Measurements from ENCODE around the gene TMEM212. TPM values are rescaled to one million over a fixed set of nuclear protein-coding genes. Genes with fewer than 3 reads are reported as not detected.

Gene TMEM212
- total and polyA plus RNA-seq, 2 donors (not counting 1 experiment from before 2014, with no cell fraction given) = not detected

- no peak overlapping the region for H3K4me3 Mint-ChIP-seq
- WGBS (ENCODE audit: insufficient coverage) = 92% methylated on average over 2 of the region's 3 CpGs
- H3K4me1 Mint-ChIP-seq = no peaks in the 10 kb centered on the region
- no peaks in the 10 kb centered on the region for H3K27me3 Mint-ChIP-seq
- Histone ChIP-seq H3K79me2 (ENCODE audit: control insufficient read depth, insufficient read depth, low read length) (no peaks in the 10 kb centered on the region), H3K27ac (ENCODE audit: low read length in 2 of 2) (no peak overlapping the region), H3K36me3 (replicated peaks in 1 of 2; ENCODE audit: control extremely low read depth in 1 of 2, control insufficient read depth in 1 of 2, extremely low read depth in 1 of 2, insufficient read depth in 2 of 2, low read length in 1 of 2) (no peaks in the 10 kb centered on the region), H3K9me3 (ENCODE audit: control extremely low read depth in 1 of 3, control insufficient read depth in 2 of 3, insufficient read depth in 1 of 3, low read length in 2 of 3) (no peaks in the 10 kb centered on the region), H3K4me2 (replicated peaks; ENCODE audit: low read depth, low read length, poor library complexity, severe bottlenecking) (no peak overlapping the region), H3K9ac (ENCODE audit: low read length) (no peak overlapping the region), H3K27me3 (replicated peaks in 1 of 4; ENCODE audit: control extremely low read depth in 1 of 4, control insufficient read depth in 3 of 4, insufficient read depth in 4 of 4, low read length in 3 of 4) (peaks cover 0 to under 1% (median 0%) of the 10 kb centered on the region in 4 experiments), H3K4me1 (ENCODE audit: control insufficient read depth in 2 of 2, insufficient read depth in 2 of 2, low read length in 2 of 2) (no peaks in the 10 kb centered on the region), H4K20me1 (ENCODE audit: control insufficient read depth, insufficient read depth, low read length, poor library complexity, severe bottlenecking) (no peaks in the 10 kb centered on the region), H3K4me3 (ENCODE audit: control extremely low read depth in 1 of 5, extremely low read depth in 1 of 5, insufficient read depth in 1 of 5, low read depth in 2 of 5, low read length in 4 of 5) (no peak overlapping the region), H2AFZ (ENCODE audit: insufficient read depth, low read depth, low read length, poor library complexity, severe bottlenecking) (no peak overlapping the region)
- intact Hi-C loops (cut with micrococcal nuclease) = no loop called here
- ATAC-seq (ENCODE audit: low read depth) = no peak
- TF ChIP-seq, protein P1, sequence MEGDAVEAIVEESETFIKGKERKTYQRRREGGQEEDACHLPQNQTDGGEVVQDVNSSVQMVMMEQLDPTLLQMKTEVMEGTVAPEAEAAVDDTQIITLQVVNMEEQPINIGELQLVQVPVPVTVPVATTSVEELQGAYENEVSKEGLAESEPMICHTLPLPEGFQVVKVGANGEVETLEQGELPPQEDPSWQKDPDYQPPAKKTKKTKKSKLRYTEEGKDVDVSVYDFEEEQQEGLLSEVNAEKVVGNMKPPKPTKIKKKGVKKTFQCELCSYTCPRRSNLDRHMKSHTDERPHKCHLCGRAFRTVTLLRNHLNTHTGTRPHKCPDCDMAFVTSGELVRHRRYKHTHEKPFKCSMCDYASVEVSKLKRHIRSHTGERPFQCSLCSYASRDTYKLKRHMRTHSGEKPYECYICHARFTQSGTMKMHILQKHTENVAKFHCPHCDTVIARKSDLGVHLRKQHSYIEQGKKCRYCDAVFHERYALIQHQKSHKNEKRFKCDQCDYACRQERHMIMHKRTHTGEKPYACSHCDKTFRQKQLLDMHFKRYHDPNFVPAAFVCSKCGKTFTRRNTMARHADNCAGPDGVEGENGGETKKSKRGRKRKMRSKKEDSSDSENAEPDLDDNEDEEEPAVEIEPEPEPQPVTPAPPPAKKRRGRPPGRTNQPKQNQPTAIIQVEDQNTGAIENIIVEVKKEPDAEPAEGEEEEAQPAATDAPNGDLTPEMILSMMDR (IDR thresholded peaks at IDR 0.05) = no peak
- TF ChIP-seq EZH2 (IDR thresholded peaks at IDR 0.05; ENCODE audit: borderline replicate concordance, insufficient read depth, low read depth, low read length, poor library complexity, severe bottlenecking) = no peak
- DNase-seq = no peak
- no peak overlapping the region for H3K27ac Mint-ChIP-seq
- no peaks in the 10 kb centered on the region for H3K9me3 Mint-ChIP-seq (ENCODE audit: insufficient read depth)
- POLR2A ChIA-PET = no interaction called here
- CTCF ChIA-PET = no interaction called here
These were observed 40.6 kb upstream of the TMEM212 start for GRCh38 chr3:171802590-171802956.

- Histone ChIP-seq H3K27me3 (replicated peaks in 1 of 4; ENCODE audit: control extremely low read depth in 1 of 4, control insufficient read depth in 3 of 4, insufficient read depth in 4 of 4, low read length in 3 of 4) (peaks cover 0 to 2% (median 0%) of the 10 kb centered on the region in 4 experiments), H4K20me1 (ENCODE audit: control insufficient read depth, insufficient read depth, low read length, poor library complexity, severe bottlenecking) (no peaks in the 10 kb centered on the region), H3K36me3 (replicated peaks in 1 of 2; ENCODE audit: control extremely low read depth in 1 of 2, control insufficient read depth in 1 of 2, extremely low read depth in 1 of 2, insufficient read depth in 2 of 2, low read length in 1 of 2) (no peaks in the 10 kb centered on the region), H3K4me1 (ENCODE audit: control insufficient read depth in 2 of 2, insufficient read depth in 2 of 2, low read length in 2 of 2) (no peaks in the 10 kb centered on the region), H3K27ac (ENCODE audit: low read length in 2 of 2) (no peak overlapping the region), H3K4me2 (replicated peaks; ENCODE audit: low read depth, low read length, poor library complexity, severe bottlenecking) (no peak overlapping the region), H3K9me3 (ENCODE audit: control extremely low read depth in 1 of 3, control insufficient read depth in 2 of 3, insufficient read depth in 1 of 3, low read length in 2 of 3) (no peaks in the 10 kb centered on the region), H2AFZ (ENCODE audit: insufficient read depth, low read depth, low read length, poor library complexity, severe bottlenecking) (no peak overlapping the region), H3K4me3 (ENCODE audit: control extremely low read depth in 1 of 5, extremely low read depth in 1 of 5, insufficient read depth in 1 of 5, low read depth in 2 of 5, low read length in 4 of 5) (no peak overlapping the region), H3K79me2 (ENCODE audit: control insufficient read depth, insufficient read depth, low read length) (no peaks in the 10 kb centered on the region), H3K9ac (ENCODE audit: low read length) (no peak overlapping the region)
- intact Hi-C loops (cut with micrococcal nuclease) = no loop called here
- H3K27me3 Mint-ChIP-seq = peaks cover 4% of the 10 kb centered on the region
- ATAC-seq (ENCODE audit: low read depth) = no peak
- TF ChIP-seq EZH2 (IDR thresholded peaks at IDR 0.05; ENCODE audit: borderline replicate concordance, insufficient read depth, low read depth, low read length, poor library complexity, severe bottlenecking) = no peak
- TF ChIP-seq, protein P1 (IDR thresholded peaks at IDR 0.05) = no peak
- H3K4me3 Mint-ChIP-seq = no peak overlapping the region
- WGBS (ENCODE audit: insufficient coverage) = 84% methylated on average over 3 of the region's 4 CpGs
- H3K4me1 Mint-ChIP-seq = no peaks in the 10 kb centered on the region
- H3K27ac Mint-ChIP-seq = no peak overlapping the region
- H3K9me3 Mint-ChIP-seq (ENCODE audit: insufficient read depth) = no peaks in the 10 kb centered on the region
- POLR2A ChIA-PET = no interaction called here
- no peak for DNase-seq
- CTCF ChIA-PET = no interaction called here
These were observed 40.1 kb upstream of the TMEM212 start for GRCh38 chr3:171803044-171803443.
